A549 (cell line): ENCODE data around the gene HAUS5. TPM values are rescaled to one million over a fixed set of nuclear protein-coding genes. Genes with fewer than 3 reads are reported as not detected.
A peak's percentile ranks its signal among the peaks of the same experiment; 100 is the strongest.

ENCODE experiments used
- ATAC-seq, 2 experiments: fragments of 200-7000 bp in 1 of 2; fragments of >200 bp in 1 of 2; cut with Nextera tagmentation in 1 of 2; cut with Tn5 transposase in 1 of 2; 3 replicates each; pipeline versions ENCODE4 v1.8.0 to v1.9.1; 2018 to 2020; ENCODE audit warnings: mild to moderate bottlenecking in 1 of 2, moderate library complexity in 1 of 2
- CTCF ChIA-PET: fragments of 300-600 bp; sonication (Branson Sonifier 250); formaldehyde crosslinking; extraction: SDS; loops from one replicate; lab custom pipeline; 2021; ENCODE audit warnings: antibody characterized with exemption, inconsistent platforms; lab: Yijun Ruan, JAX
- POLR2A ChIA-PET: fragments of 350-600 bp; formaldehyde crosslinking; extraction: SDS; loops from one replicate; lab custom pipeline; 2021; ENCODE audit warnings: antibody characterized with exemption, inconsistent platforms; lab: Yijun Ruan, JAX
- DNase-seq, 2 experiments: peaks; one replicate each; pipeline versions ENCODE4 v3.0.0 to v3.0.0-alpha.2; 2011 to 2016; ENCODE audit warnings: low read depth in 1 of 2, low spot score in 1 of 2
- FAIRE-seq: peaks from 2 replicates; lab custom pipeline; 2011; peaks lifted over from hg19 to GRCh38; lab: Jason Lieb, UNC
- H3K27ac ChIP-seq, 2 experiments: fragments of >200 bp; sonication (Bioruptor Twin); formaldehyde crosslinking; 3 replicates each; pipeline ENCODE4 v1.5.1; 2016 to 2017
- H3K4me1 ChIP-seq: fragments of >200 bp; sonication (Bioruptor Twin); formaldehyde crosslinking; 3 replicates; pipeline ENCODE4 v1.6.1; 2016
- H3K4me2 ChIP-seq: fragments of >200 bp; sonication (Bioruptor Twin); formaldehyde crosslinking; 3 replicates; pipeline ENCODE4 v1.6.1; 2016
- H3K4me3 ChIP-seq: fragments of >200 bp; sonication (Bioruptor Twin); formaldehyde crosslinking; 3 replicates; pipeline ENCODE4 v1.5.1; 2016
- H3K9me3 ChIP-seq: fragments of >200 bp; sonication (Bioruptor Twin); formaldehyde crosslinking; 3 replicates; pipeline ENCODE4 v1.6.1; 2016
- BHLHE40 ChIP-seq: IDR thresholded peaks from 2 replicates; pipeline ENCODE4 v1.6.1; 2012; ENCODE audit warnings: low read depth, low read length, inconsistent platforms
- CBX8 ChIP-seq: fragments of 200-600 bp; sonication (generic); IDR thresholded peaks from 2 replicates; pipeline ENCODE4 v1.6.1; 2016
- CEBPB ChIP-seq, 2 experiments: fragments of >200 bp in 1 of 2; sonication (Bioruptor Twin) in 1 of 2; formaldehyde crosslinking in 1 of 2; IDR thresholded peaks; 2 replicates each; pipeline ENCODE4 v1.6.1; 2012 to 2016
- CHD2 ChIP-seq: fragments of 150-350 bp; IDR thresholded peaks from 2 replicates; pipeline ENCODE4 v1.6.1; 2014; ENCODE audit warnings: low read length; ENCODE audit not compliant: partially characterized antibody
- EHF ChIP-seq: fragments of 250-450 bp; sonication (Bioruptor Pico); IDR thresholded peaks from 2 replicates; pipeline ENCODE4 v1.5.0; 2020; ENCODE audit warnings: mild to moderate bottlenecking
- ESRRA ChIP-seq: fragments of 150-350 bp; IDR thresholded peaks from 2 replicates; pipeline ENCODE4 v1.6.1; 2014; ENCODE audit warnings: mild to moderate bottlenecking, low read length, borderline replicate concordance
- FOSL2 ChIP-seq, 2 experiments: fragments of 450-650 bp in 1 of 2; fragments of >200 bp in 1 of 2; sonication (Bioruptor Twin) in 1 of 2; formaldehyde crosslinking; IDR thresholded peaks; 2 replicates each; pipeline versions ENCODE4 v1.5.0 to v1.6.1; 2016 to 2020; ENCODE audit warnings: mild to moderate bottlenecking in 1 of 2, moderate library complexity in 1 of 2
- GATA3 ChIP-seq: IDR thresholded peaks from 2 replicates; pipeline ENCODE4 v1.6.1; 2012; ENCODE audit warnings: borderline replicate concordance
- HDAC2 ChIP-seq: fragments of 200-600 bp; sonication (generic); IDR thresholded peaks from 2 replicates; pipeline ENCODE4 v1.6.1; 2016
- HOXA7 ChIP-seq: fragments of 250-450 bp; sonication (Bioruptor Pico); IDR thresholded peaks from 2 replicates; pipeline ENCODE4 v1.5.0; 2020; ENCODE audit warnings: mild to moderate bottlenecking, moderate library complexity
- HOXB5 ChIP-seq: fragments of 250-450 bp; sonication (Bioruptor Pico); IDR thresholded peaks from 2 replicates; pipeline ENCODE4 v1.5.0; 2020; ENCODE audit warnings: mild to moderate bottlenecking, moderate library complexity
- JUN ChIP-seq, 2 experiments: fragments of >200 bp; sonication (Bioruptor Twin); formaldehyde crosslinking; IDR thresholded peaks; 2 replicates in 1 of 2; 3 replicates in 1 of 2; pipeline ENCODE4 v1.6.1; 2016 to 2017
- JUNB ChIP-seq: fragments of >200 bp; sonication (Bioruptor Twin); formaldehyde crosslinking; IDR thresholded peaks from 2 replicates; pipeline ENCODE4 v1.6.1; 2016
- KDM5A ChIP-seq: fragments of 200-600 bp; sonication (generic); IDR thresholded peaks from 2 replicates; pipeline ENCODE4 v1.6.1; 2016; ENCODE audit warnings: antibody characterized with exemption, mild to moderate bottlenecking
- MAZ ChIP-seq: fragments of 150-350 bp; IDR thresholded peaks from 2 replicates; pipeline ENCODE4 v1.6.1; 2014; ENCODE audit warnings: antibody characterized with exemption, low read depth, low read length, borderline replicate concordance
- MYC ChIP-seq: IDR thresholded peaks from 2 replicates; pipeline ENCODE4 v1.6.1; 2012; ENCODE audit warnings: mild to moderate bottlenecking, inconsistent platforms, low read length, improper control_type of control experiment, borderline replicate concordance
- PBX3 ChIP-seq: IDR thresholded peaks from 2 replicates; pipeline ENCODE4 v1.6.1; 2012
- PHF8 ChIP-seq: fragments of 200-600 bp; sonication (generic); IDR thresholded peaks from 2 replicates; pipeline ENCODE4 v1.6.1; 2016; ENCODE audit warnings: low read depth, mild to moderate bottlenecking, antibody characterized with exemption, moderate library complexity, borderline replicate concordance
- RAD21 ChIP-seq, 2 experiments: fragments of >200 bp in 1 of 2; sonication (Bioruptor Twin) in 1 of 2; formaldehyde crosslinking in 1 of 2; IDR thresholded peaks in 1 of 2; conservative IDR thresholded peaks in 1 of 2; 2 replicates in 1 of 2; 3 replicates in 1 of 2; pipeline ENCODE4 v1.6.1; 2012 to 2018; ENCODE audit warnings: inconsistent platforms in 1 of 2
- RFX5 ChIP-seq: fragments of 450-650 bp; IDR thresholded peaks from 2 replicates; pipeline ENCODE4 v1.7.1; 2014; ENCODE audit warnings: antibody characterized with exemption, mild to moderate bottlenecking, moderate library complexity
- SMC3 ChIP-seq: fragments of >200 bp; sonication (Bioruptor Twin); formaldehyde crosslinking; IDR thresholded peaks from 3 replicates; pipeline ENCODE4 v1.6.1; 2018; ENCODE audit warnings: inconsistent platforms
- USF2 ChIP-seq: fragments of 450-650 bp; IDR thresholded peaks from 2 replicates; pipeline ENCODE4 v1.6.1; 2014; ENCODE audit warnings: antibody characterized with exemption
- ZNF302 ChIP-seq: fragments of 250-450 bp; sonication (Bioruptor Pico); IDR thresholded peaks from 2 replicates; pipeline ENCODE4 v1.9.0; 2021; ENCODE audit warnings: inconsistent platforms, mild to moderate bottlenecking, moderate library complexity
- WGBS: methylation state at CpG from one replicate; pipeline ENCODE4 v1.1.6; 2017; ENCODE audit errors: missing lambda C conversion rate; 5-methylcytosine and 5-hydroxymethylcytosine counted together
- polyA plus RNA-seq, 4 experiments: library from polyadenylated mRNA; depleted of rRNA in 3 of 4; stranded (reverse); fragments of >200 nt; fragmentation: RNase III in 1 of 4; extraction: RNeasy Plus Mini Kit Qiagen cat#74134 plus additional on column Dnase treatment in 1 of 4; gene quantifications; 2 replicates in 3 of 4; 3 replicates in 1 of 4; pipeline ENCODE4 v1.2.3, GENCODE V29; 2011 to 2017
- TF ChIP-seq, protein P1 (sequence below): fragments of 200-600 bp; sonication (generic); IDR thresholded peaks from 2 replicates; pipeline ENCODE4 v1.6.1; 2016; ENCODE audit warnings: antibody characterized with exemption, mild to moderate bottlenecking, moderate library complexity
- TF ChIP-seq, protein P2 (sequence below): fragments of >200 bp; sonication (Bioruptor Twin); formaldehyde crosslinking; IDR thresholded peaks from 3 replicates; pipeline ENCODE4 v1.5.1; 2016
- TF ChIP-seq, protein P3 (sequence below): fragments of >200 bp; sonication (Bioruptor Twin); formaldehyde crosslinking; IDR thresholded peaks from 3 replicates; pipeline ENCODE4 v1.6.1; 2016
- TF ChIP-seq, protein P4 (sequence below): IDR thresholded peaks from 2 replicates; pipeline ENCODE4 v1.6.1; 2012
- TF ChIP-seq, protein P5 (sequence below): fragments of 250-450 bp; sonication (Bioruptor Pico); IDR thresholded peaks from 2 replicates; pipeline ENCODE4 v1.5.0; 2021; ENCODE audit warnings: mild to moderate bottlenecking, moderate library complexity, borderline replicate concordance

HAUS5 gene
- polyA plus RNA-seq, 2 of the 4 experiments (the other 2 are of a cell fraction) = 7.3 to 16.1 TPM

DNA sequence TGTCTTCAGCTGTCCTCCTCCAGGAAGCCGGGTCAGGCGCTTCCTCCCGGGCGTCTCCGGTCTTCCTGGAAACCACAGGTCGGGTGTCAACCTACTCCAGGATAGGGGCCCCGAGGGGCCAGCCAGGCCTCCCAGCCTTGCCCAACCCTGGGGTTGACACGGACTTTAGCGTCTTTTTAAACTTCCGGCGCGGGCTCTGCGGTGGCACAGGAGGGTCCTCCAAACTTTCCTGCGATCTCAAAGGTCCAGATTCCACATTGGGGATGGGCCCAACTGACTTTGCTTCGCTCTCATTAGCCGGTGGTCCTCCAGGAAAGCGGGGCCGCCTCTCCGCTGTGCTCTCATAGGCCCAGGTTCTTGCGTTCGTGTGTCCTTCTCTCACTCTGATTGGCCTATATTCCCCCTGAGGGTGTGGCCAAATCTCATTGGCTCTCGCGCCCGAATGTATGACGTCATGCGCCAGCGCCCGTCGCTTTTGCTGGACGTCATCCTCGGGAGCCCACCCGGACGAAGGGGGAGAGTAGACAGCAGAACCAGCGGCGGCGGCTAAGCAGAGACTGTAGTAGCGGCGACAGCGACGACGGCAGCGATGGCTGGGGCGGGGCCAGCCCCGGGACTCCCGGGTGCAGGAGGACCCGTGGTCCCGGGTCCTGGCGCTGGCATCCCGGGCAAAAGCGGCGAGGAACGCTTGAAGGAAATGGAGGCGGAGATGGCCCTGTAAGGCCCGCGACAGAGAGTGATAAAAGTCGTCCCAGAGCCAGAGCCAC lies 16.2 kb downstream of the HAUS5 start, which contains the start of gene RBM42:
RBM42 (plus strand) TSS at position 472 of the 767 bp plus-strand sequence; CDS start at position 590, 118 bp downstream.
- POLR2A ChIA-PET = interaction anchor here (0.9 to 2.0 kb wide), 3 partner anchors 15 to 21 kb away, joined by 3 to 10 read pairs (median 6); partner anchors contain the start of gene COX6B1
- peak; percentile 100 for FAIRE-seq
- H3K4me1 ChIP-seq = peaks cover 14% of the 10 kb centered on the region; the same call in 2 of the 3 replicates
- H3K4me2 ChIP-seq = peak within 1 kb of the TSS; percentile 92
- H3K4me3 ChIP-seq = peak within 1 kb of the TSS; percentile 79
- DNase-seq = peak; percentile 100
- peak; percentile 99 to 100 for ATAC-seq
- H3K27ac ChIP-seq = peak within 1 kb of the TSS; percentile 86 to 89
- no peaks in the 10 kb centered on the region for H3K9me3 ChIP-seq
- 2% methylated on average over 56 of the region's 56 CpGs for WGBS
- CTCF ChIA-PET = interaction anchor here (1.0 to 4.0 kb wide), 6 partner anchors 15 to 134 kb away, joined by 3 to 27 read pairs (median 4); no protein-coding TSS in a partner anchor
- no peak for TF ChIP-seq HOXA7
- no peak for TF ChIP-seq BHLHE40
- no peak for TF ChIP-seq HOXB5
- TF ChIP-seq USF2 = no peak
- 0 out of 2 replicates have a peak, but pooled peaks have one; percentile 10 for TF ChIP-seq ESRRA
- no peak for TF ChIP-seq ZNF302 (CRISPR knock-in tag)
- TF ChIP-seq JUN (IDR thresholded peaks at IDR 0.05) = peak; percentile 93; a peak in 4 of 5 replicates
- TF ChIP-seq PHF8 = peak; percentile 80
- TF ChIP-seq KDM5A = peak; percentile 97
- peak; percentile 78 for TF ChIP-seq PBX3
- TF ChIP-seq MYC = peak; percentile 74
- 0 out of 2 replicates have a peak, but pooled peaks have one; percentile 84 for TF ChIP-seq MAZ
- TF ChIP-seq RFX5 = peak; percentile 95
- 0 out of 4 replicates have a peak, but pooled peaks of 1 of the 2 experiments have one; percentile 32 for TF ChIP-seq CEBPB (IDR thresholded peaks at IDR 0.05)
- TF ChIP-seq, protein P1, sequence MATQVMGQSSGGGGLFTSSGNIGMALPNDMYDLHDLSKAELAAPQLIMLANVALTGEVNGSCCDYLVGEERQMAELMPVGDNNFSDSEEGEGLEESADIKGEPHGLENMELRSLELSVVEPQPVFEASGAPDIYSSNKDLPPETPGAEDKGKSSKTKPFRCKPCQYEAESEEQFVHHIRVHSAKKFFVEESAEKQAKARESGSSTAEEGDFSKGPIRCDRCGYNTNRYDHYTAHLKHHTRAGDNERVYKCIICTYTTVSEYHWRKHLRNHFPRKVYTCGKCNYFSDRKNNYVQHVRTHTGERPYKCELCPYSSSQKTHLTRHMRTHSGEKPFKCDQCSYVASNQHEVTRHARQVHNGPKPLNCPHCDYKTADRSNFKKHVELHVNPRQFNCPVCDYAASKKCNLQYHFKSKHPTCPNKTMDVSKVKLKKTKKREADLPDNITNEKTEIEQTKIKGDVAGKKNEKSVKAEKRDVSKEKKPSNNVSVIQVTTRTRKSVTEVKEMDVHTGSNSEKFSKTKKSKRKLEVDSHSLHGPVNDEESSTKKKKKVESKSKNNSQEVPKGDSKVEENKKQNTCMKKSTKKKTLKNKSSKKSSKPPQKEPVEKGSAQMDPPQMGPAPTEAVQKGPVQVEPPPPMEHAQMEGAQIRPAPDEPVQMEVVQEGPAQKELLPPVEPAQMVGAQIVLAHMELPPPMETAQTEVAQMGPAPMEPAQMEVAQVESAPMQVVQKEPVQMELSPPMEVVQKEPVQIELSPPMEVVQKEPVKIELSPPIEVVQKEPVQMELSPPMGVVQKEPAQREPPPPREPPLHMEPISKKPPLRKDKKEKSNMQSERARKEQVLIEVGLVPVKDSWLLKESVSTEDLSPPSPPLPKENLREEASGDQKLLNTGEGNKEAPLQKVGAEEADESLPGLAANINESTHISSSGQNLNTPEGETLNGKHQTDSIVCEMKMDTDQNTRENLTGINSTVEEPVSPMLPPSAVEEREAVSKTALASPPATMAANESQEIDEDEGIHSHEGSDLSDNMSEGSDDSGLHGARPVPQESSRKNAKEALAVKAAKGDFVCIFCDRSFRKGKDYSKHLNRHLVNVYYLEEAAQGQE = peak; percentile 66
- peak; percentile 95; the same call in 1 of the 2 replicates for TF ChIP-seq HDAC2
- no peak for TF ChIP-seq JUNB
- no peak for TF ChIP-seq SMC3
- TF ChIP-seq, protein P2, sequence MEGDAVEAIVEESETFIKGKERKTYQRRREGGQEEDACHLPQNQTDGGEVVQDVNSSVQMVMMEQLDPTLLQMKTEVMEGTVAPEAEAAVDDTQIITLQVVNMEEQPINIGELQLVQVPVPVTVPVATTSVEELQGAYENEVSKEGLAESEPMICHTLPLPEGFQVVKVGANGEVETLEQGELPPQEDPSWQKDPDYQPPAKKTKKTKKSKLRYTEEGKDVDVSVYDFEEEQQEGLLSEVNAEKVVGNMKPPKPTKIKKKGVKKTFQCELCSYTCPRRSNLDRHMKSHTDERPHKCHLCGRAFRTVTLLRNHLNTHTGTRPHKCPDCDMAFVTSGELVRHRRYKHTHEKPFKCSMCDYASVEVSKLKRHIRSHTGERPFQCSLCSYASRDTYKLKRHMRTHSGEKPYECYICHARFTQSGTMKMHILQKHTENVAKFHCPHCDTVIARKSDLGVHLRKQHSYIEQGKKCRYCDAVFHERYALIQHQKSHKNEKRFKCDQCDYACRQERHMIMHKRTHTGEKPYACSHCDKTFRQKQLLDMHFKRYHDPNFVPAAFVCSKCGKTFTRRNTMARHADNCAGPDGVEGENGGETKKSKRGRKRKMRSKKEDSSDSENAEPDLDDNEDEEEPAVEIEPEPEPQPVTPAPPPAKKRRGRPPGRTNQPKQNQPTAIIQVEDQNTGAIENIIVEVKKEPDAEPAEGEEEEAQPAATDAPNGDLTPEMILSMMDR = no peak
- TF ChIP-seq, protein P3, sequence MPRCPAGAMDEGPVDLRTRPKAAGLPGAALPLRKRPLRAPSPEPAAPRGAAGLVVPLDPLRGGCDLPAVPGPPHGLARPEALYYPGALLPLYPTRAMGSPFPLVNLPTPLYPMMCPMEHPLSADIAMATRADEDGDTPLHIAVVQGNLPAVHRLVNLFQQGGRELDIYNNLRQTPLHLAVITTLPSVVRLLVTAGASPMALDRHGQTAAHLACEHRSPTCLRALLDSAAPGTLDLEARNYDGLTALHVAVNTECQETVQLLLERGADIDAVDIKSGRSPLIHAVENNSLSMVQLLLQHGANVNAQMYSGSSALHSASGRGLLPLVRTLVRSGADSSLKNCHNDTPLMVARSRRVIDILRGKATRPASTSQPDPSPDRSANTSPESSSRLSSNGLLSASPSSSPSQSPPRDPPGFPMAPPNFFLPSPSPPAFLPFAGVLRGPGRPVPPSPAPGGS = peak; percentile 91
- TF ChIP-seq, protein P4, sequence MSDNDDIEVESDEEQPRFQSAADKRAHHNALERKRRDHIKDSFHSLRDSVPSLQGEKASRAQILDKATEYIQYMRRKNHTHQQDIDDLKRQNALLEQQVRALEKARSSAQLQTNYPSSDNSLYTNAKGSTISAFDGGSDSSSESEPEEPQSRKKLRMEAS = peak; percentile 81
- TF ChIP-seq, protein P5, sequence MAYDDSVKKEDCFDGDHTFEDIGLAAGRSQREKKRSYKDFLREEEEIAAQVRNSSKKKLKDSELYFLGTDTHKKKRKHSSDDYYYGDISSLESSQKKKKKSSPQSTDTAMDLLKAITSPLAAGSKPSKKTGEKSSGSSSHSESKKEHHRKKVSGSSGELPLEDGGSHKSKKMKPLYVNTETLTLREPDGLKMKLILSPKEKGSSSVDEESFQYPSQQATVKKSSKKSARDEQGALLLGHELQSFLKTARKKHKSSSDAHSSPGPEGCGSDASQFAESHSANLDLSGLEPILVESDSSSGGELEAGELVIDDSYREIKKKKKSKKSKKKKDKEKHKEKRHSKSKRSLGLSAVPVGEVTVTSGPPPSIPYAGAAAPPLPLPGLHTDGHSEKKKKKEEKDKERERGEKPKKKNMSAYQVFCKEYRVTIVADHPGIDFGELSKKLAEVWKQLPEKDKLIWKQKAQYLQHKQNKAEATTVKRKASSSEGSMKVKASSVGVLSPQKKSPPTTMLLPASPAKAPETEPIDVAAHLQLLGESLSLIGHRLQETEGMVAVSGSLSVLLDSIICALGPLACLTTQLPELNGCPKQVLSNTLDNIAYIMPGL (CRISPR knock-in tag) = peak; percentile 40; the same call in 1 of the 2 replicates
- no peak for TF ChIP-seq RAD21 (conservative IDR thresholded peaks at IDR 0.05 in 1 of 2, IDR thresholded peaks at IDR 0.05 in 1 of 2)
- no peak for TF ChIP-seq CBX8
- TF ChIP-seq FOSL2 (IDR thresholded peaks at IDR 0.05) = no peak
- peak; percentile 97 for TF ChIP-seq FOSL2 (CRISPR knock-in tag; IDR thresholded peaks at IDR 0.05)
- peak; percentile 60 for TF ChIP-seq CHD2
- no peak; the same call in 1 of the 2 replicates for TF ChIP-seq GATA3
- TF ChIP-seq EHF = no peak; the same call in 1 of the 2 replicates
